A549 (cell line): ENCODE measurements around the gene C2orf69.

Experiments
- CBX8 ChIP-seq: fragments of 200-600 bp; sonication (generic); IDR thresholded peaks from 2 replicates; pipeline ENCODE4 v1.6.1; 2016
- CTCF ChIP-seq: fragments of >200 bp; sonication (Bioruptor Twin); formaldehyde crosslinking; IDR thresholded peaks from 3 replicates; pipeline ENCODE4 v1.5.1; 2016
- EP300 ChIP-seq, 2 experiments: fragments of >200 bp; sonication (Bioruptor Twin); formaldehyde crosslinking; IDR thresholded peaks; 2 replicates in 1 of 2; 3 replicates in 1 of 2; pipeline ENCODE4 v1.6.1; 2016 to 2017
- ESRRA ChIP-seq: fragments of 150-350 bp; IDR thresholded peaks from 2 replicates; pipeline ENCODE4 v1.6.1; 2014; ENCODE audit warnings: mild to moderate bottlenecking, low read length, borderline replicate concordance
- HOXA7 ChIP-seq: fragments of 250-450 bp; sonication (Bioruptor Pico); IDR thresholded peaks from 2 replicates; pipeline ENCODE4 v1.5.0; 2020; ENCODE audit warnings: mild to moderate bottlenecking, moderate library complexity
- MAX ChIP-seq: IDR thresholded peaks from 2 replicates; pipeline ENCODE4 v1.6.1; 2012
- MAZ ChIP-seq: fragments of 150-350 bp; IDR thresholded peaks from 2 replicates; pipeline ENCODE4 v1.6.1; 2014; ENCODE audit warnings: antibody characterized with exemption, low read depth, low read length, borderline replicate concordance
- POLR2A ChIP-seq: IDR thresholded peaks from 2 replicates; pipeline ENCODE4 v1.6.1; 2012; ENCODE audit warnings: mild to moderate bottlenecking, low read length
- REST ChIP-seq: fragments of 200-600 bp; sonication (generic); IDR thresholded peaks from 2 replicates; pipeline ENCODE4 v1.6.1; 2016; ENCODE audit warnings: antibody characterized with exemption, mild to moderate bottlenecking, moderate library complexity
- RNF2 ChIP-seq: fragments of 200-600 bp; sonication (generic); IDR thresholded peaks from 2 replicates; pipeline ENCODE4 v1.6.1; 2016; ENCODE audit warnings: low read depth, mild to moderate bottlenecking, antibody characterized with exemption, moderate library complexity, borderline replicate concordance

- TF ChIP-seq REST (no peak), CTCF (no peak), MAX (no peak), POLR2A (no peak), HOXA7 (CRISPR knock-in tag) (no peak), ESRRA (no peak), CBX8 (no peak), EP300 (IDR thresholded peaks at IDR 0.05) (no peak), MAZ (no peak), RNF2 (no peak)
Measured at GRCh38 chr2:199916980-199917379, 5.9 kb downstream of the C2orf69 start.
